A549 treated with DMSO at 1 μM for 4 hours (cell line): ENCODE results near the gene RPL38. TPM values are rescaled to one million over a fixed set of nuclear protein-coding genes. Genes with fewer than 3 reads are reported as not detected.

Experiments used
- total RNA-seq: library from RNA; stranded (reverse); fragments of 200-300 nt; extraction: Qiagen RNA extraction; gene quantifications from 5 replicates; pipeline ENCODE4 v1.2.3, GENCODE V29; 2022; ENCODE audit warnings: low read depth

RPL38 gene
- 2,565 to 3,522 TPM (median 2,722 TPM) in 5 replicates for total RNA-seq

GRCh38 chr17:74203439-74204240 lies at the start of gene RPL38:
Gene RPL38, plus strand, starts transcription at chr17:74203678. Its CDS starts 278 bp downstream, at chr17:74203956.

GRCh38 chr17:74212913-74213791 lies 9.7 kb downstream of the RPL38 start, which contains the start of gene TTYH2:
Gene TTYH2, plus strand, starts transcription at chr17:74213571. Its CDS starts 17 bp downstream, at chr17:74213588.

Other genes starting within 250 kb of the RPL38 start
- 1.9 to 2.6 TPM (median 2.1 TPM) in 5 replicates for gene TTYH2, start 9.9 kb downstream of the RPL38 start, total RNA-seq
- gene DNAI2, start 70.6 kb downstream of the RPL38 start, total RNA-seq: not detected in 5 replicates
- gene KIF19, start 122.5 kb downstream of the RPL38 start, total RNA-seq: not detected in 5 replicates
- 0.08 TPM in 1 of 5 replicates, not detected in the others for gene BTBD17, start 158.2 kb downstream of the RPL38 start, total RNA-seq
- gene GPR142, start 163.8 kb downstream of the RPL38 start, total RNA-seq: not detected in 5 replicates
- 61.8 to 88.6 TPM (median 75.6 TPM) in 5 replicates for gene GPRC5C, start 228.4 kb downstream of the RPL38 start, total RNA-seq